Endothelial cell (in vitro differentiated cells): Measurements from ENCODE around the gene GSPT1. TPM values are rescaled to one million over a fixed set of nuclear protein-coding genes. Genes with fewer than 3 reads are reported as not detected.

Experiments used
- DNase-seq: peaks from one replicate; pipeline ENCODE4 v3.0.0; 2021; ENCODE audit warnings: low spot score
- H3K27ac Mint-ChIP-seq: one replicate; pipeline ENCODE4 v1.8.0; 2021; ENCODE audit warnings: mixed read lengths, inconsistent platforms; ENCODE audit not compliant: unreplicated experiment
- H3K27me3 Mint-ChIP-seq: one replicate; pipeline ENCODE4 v1.8.0; 2021; ENCODE audit warnings: mild to moderate bottlenecking, moderate library complexity, mixed read lengths, inconsistent platforms; ENCODE audit not compliant: unreplicated experiment
- H3K36me3 Mint-ChIP-seq: one replicate; pipeline ENCODE4 v1.8.0; 2021; ENCODE audit warnings: mild to moderate bottlenecking, low read depth, mixed read lengths, inconsistent platforms; ENCODE audit not compliant: unreplicated experiment
- H3K4me1 Mint-ChIP-seq: one replicate; pipeline ENCODE4 v1.8.0; 2021; ENCODE audit warnings: mild to moderate bottlenecking, mixed read lengths, inconsistent platforms; ENCODE audit not compliant: unreplicated experiment
- H3K4me3 Mint-ChIP-seq: one replicate; pipeline ENCODE4 v1.8.0; 2021; ENCODE audit warnings: mild to moderate bottlenecking, mixed read lengths, inconsistent platforms; ENCODE audit not compliant: unreplicated experiment
- H3K9me3 Mint-ChIP-seq: one replicate; pipeline ENCODE4 v1.8.0; 2021; ENCODE audit warnings: mixed read lengths, inconsistent platforms; ENCODE audit not compliant: unreplicated experiment
- CTCF ChIP-seq: fragments of 200-600 bp; sonication (generic); IDR thresholded peaks from one replicate; pipeline ENCODE4 v1.5.0; 2021; ENCODE audit warnings: antibody characterized with exemption; ENCODE audit not compliant: unreplicated experiment
- total RNA-seq: library from RNA; stranded (reverse); fragmentation: NEBNext Ultra II Directional; extraction: Animal tissue kit (Norgen Biotek cat#: 25700); gene quantifications from one replicate; pipeline ENCODE4 v1.2.1, GENCODE V29; 2021; ENCODE audit not compliant: unreplicated experiment

GSPT1 gene
- total RNA-seq, 1 donor from 2014 or later: 99.8 TPM

- H3K4me3 Mint-ChIP-seq: no peak overlapping the region
- H3K4me1 Mint-ChIP-seq: peaks cover 18% of the 10 kb centered on the region
- no peak overlapping the region for H3K27ac Mint-ChIP-seq
- no peaks in the 10 kb centered on the region for H3K36me3 Mint-ChIP-seq
- H3K9me3 Mint-ChIP-seq: no peaks in the 10 kb centered on the region
- no peak for TF ChIP-seq CTCF
- H3K27me3 Mint-ChIP-seq: peaks cover 5% of the 10 kb centered on the region
- DNase-seq: no peak
These were observed 5.9 kb downstream of the GSPT1 start for GRCh38 chr16:11909653-11910545.

- TF ChIP-seq CTCF: no peak
- Mint-ChIP-seq H3K4me3 (no peak overlapping the region), H3K9me3 (no peaks in the 10 kb centered on the region), H3K27me3 (no peaks in the 10 kb centered on the region), H3K4me1 (no peaks in the 10 kb centered on the region), H3K36me3 (no peaks in the 10 kb centered on the region), H3K27ac (no peak overlapping the region)
- no peak for DNase-seq
These were observed 8.4 kb downstream of the GSPT1 start for GRCh38 chr16:11907160-11907970.

GRCh38 chr16:11903906-11904305 lies 11.8 kb downstream of the GSPT1 start:
- peaks cover 2% of the 10 kb centered on the region for H3K27me3 Mint-ChIP-seq
- H3K27ac Mint-ChIP-seq: no peak overlapping the region
- H3K36me3 Mint-ChIP-seq: no peaks in the 10 kb centered on the region
- peaks cover 3% of the 10 kb centered on the region for H3K4me1 Mint-ChIP-seq
- no peaks in the 10 kb centered on the region for H3K9me3 Mint-ChIP-seq
- H3K4me3 Mint-ChIP-seq: no peak overlapping the region
- TF ChIP-seq CTCF: no peak
- no peak for DNase-seq

GRCh38 chr16:11901091-11901490 lies 14.7 kb downstream of the GSPT1 start:
- no peak overlapping the region for H3K27ac Mint-ChIP-seq
- H3K36me3 Mint-ChIP-seq: no peaks in the 10 kb centered on the region

More at GRCh38 chr16:11901091-11901490, 14.7 kb downstream of the GSPT1 start:
- TF ChIP-seq CTCF: no peak
- Mint-ChIP-seq H3K9me3 (no peaks in the 10 kb centered on the region), H3K4me3 (no peak overlapping the region), H3K4me1 (peaks cover 6% of the 10 kb centered on the region), H3K27me3 (peaks cover 2% of the 10 kb centered on the region)
- no peak for DNase-seq
